Neural cell (in vitro differentiated cells): ENCODE results near the gene TNS2. TPM values are rescaled to one million over a fixed set of nuclear protein-coding genes. Genes with fewer than 3 reads are reported as not detected.

Experiments used
- H2AFZ ChIP-seq: fragments of 200-600, 300-800 bp; sonication (generic), shearing (Covaris generic); 2 replicates; pipeline ENCODE4 v1.6.0; 2014; ENCODE audit warnings: low read depth, mild to moderate bottlenecking, antibody characterized with exemption, low read length, moderate library complexity
- H3F3A ChIP-seq: fragments of 200-600 bp; shearing (Covaris generic); 2 replicates; pipeline ENCODE4 v1.6.1; 2016; ENCODE audit warnings: mild to moderate bottlenecking, moderate library complexity, mixed read lengths, antibody characterized with exemption, low read length; ENCODE audit not compliant: insufficient read depth, poor library complexity, severe bottlenecking
- H3K27ac ChIP-seq: fragments of 200-600, 300-800 bp; sonication (generic), shearing (Covaris generic); 2 replicates; pipeline ENCODE4 v1.5.1; 2014; ENCODE audit warnings: mild to moderate bottlenecking, low read length, moderate library complexity
- H3K27me3 ChIP-seq: fragments of 300-800, 200-600 bp; sonication (generic), shearing (Covaris generic); 2 replicates; pipeline ENCODE4 v1.6.0; 2014; ENCODE audit warnings: mild to moderate bottlenecking, low read depth, low read length, moderate library complexity; ENCODE audit not compliant: insufficient read depth
- H3K36me3 ChIP-seq: fragments of 300-800, 200-600 bp; sonication (generic), shearing (Covaris generic); 2 replicates; pipeline ENCODE4 v1.5.1; 2014; ENCODE audit warnings: mild to moderate bottlenecking, antibody characterized with exemption, low read length, moderate library complexity; ENCODE audit not compliant: insufficient read depth
- H3K4me2 ChIP-seq: fragments of 300-800, 200-600 bp; sonication (generic), shearing (Covaris generic); 2 replicates; pipeline ENCODE4 v1.6.0; 2014; ENCODE audit warnings: mild to moderate bottlenecking, low read length
- H3K4me3 ChIP-seq: fragments of 300-800, 200-600 bp; sonication (generic), shearing (Covaris generic); 2 replicates; pipeline ENCODE4 v1.5.1; 2014; ENCODE audit warnings: mild to moderate bottlenecking, low read length, moderate library complexity
- H3K79me2 ChIP-seq: fragments of 200-600 bp; shearing (Covaris generic); replicated peaks from 2 replicates; pipeline ENCODE4 v1.6.0; 2014; ENCODE audit warnings: mild to moderate bottlenecking, low read length, moderate library complexity; ENCODE audit not compliant: insufficient read depth
- H3K9ac ChIP-seq: fragments of 300-800, 200-600 bp; sonication (generic), shearing (Covaris generic); 2 replicates; pipeline ENCODE4 v1.6.1; 2016; ENCODE audit warnings: mild to moderate bottlenecking, low read length, mixed read lengths
- H3K9me2 ChIP-seq: fragments of 200-600 bp; shearing (Covaris generic); 2 replicates; pipeline ENCODE4 v1.6.1; 2016; ENCODE audit warnings: mild to moderate bottlenecking, low read length, mixed read lengths; ENCODE audit not compliant: insufficient read depth
- H3K9me3 ChIP-seq: fragments of 200-600, 300-800 bp; sonication (generic), shearing (Covaris generic); 2 replicates; pipeline ENCODE4 v1.6.1; 2016; ENCODE audit warnings: mild to moderate bottlenecking, mixed run types, low read length, moderate library complexity, mixed read lengths
- H4K20me1 ChIP-seq: fragments of 200-600 bp; shearing (Covaris generic); 2 replicates; pipeline ENCODE4 v1.6.1; 2016; ENCODE audit warnings: mild to moderate bottlenecking, mixed run types; ENCODE audit not compliant: insufficient read depth
- CTCF ChIP-seq: fragments of 450-650 bp; IDR thresholded peaks from 2 replicates; pipeline ENCODE4 v1.5.1; 2014; ENCODE audit warnings: antibody characterized with exemption, mild to moderate bottlenecking, moderate library complexity; ENCODE audit not compliant: poor library complexity, severe bottlenecking
- EP300 ChIP-seq: fragments of 450-650 bp; conservative IDR thresholded peaks from 2 replicates; pipeline ENCODE4 v1.6.1; 2014; ENCODE audit warnings: antibody characterized with exemption, mild to moderate bottlenecking, moderate library complexity; ENCODE audit not compliant: poor library complexity, severe bottlenecking
- EZH2 ChIP-seq: fragments of 200-600, 300-800 bp; shearing (Covaris generic), sonication (generic); IDR thresholded peaks from 2 replicates; pipeline ENCODE4 v1.6.1; 2014; ENCODE audit warnings: antibody characterized with exemption, low read length, borderline replicate concordance, mild to moderate bottlenecking; ENCODE audit not compliant: insufficient read depth, poor library complexity, severe bottlenecking
- MXI1 ChIP-seq: fragments of 450-650 bp; conservative IDR thresholded peaks from 2 replicates; pipeline ENCODE4 v1.6.1; 2014; ENCODE audit warnings: antibody characterized with exemption, mild to moderate bottlenecking; ENCODE audit not compliant: poor library complexity, severe bottlenecking
- POLR2AphosphoS5 ChIP-seq: IDR thresholded peaks from 2 replicates; pipeline ENCODE4 v1.6.1; 2012
- RAD21 ChIP-seq: fragments of 450-650 bp; conservative IDR thresholded peaks from 2 replicates; pipeline ENCODE4 v1.6.1; 2014; ENCODE audit warnings: antibody characterized with exemption, mild to moderate bottlenecking, moderate library complexity
- REST ChIP-seq: IDR thresholded peaks from 2 replicates; pipeline ENCODE4 v1.6.1; 2012; ENCODE audit warnings: borderline replicate concordance
- SMC3 ChIP-seq: fragments of 450-650 bp; conservative IDR thresholded peaks from 2 replicates; pipeline ENCODE4 v1.6.1; 2014; ENCODE audit warnings: antibody characterized with exemption, mild to moderate bottlenecking, moderate library complexity; ENCODE audit not compliant: poor library complexity
- TAF1 ChIP-seq: IDR thresholded peaks from 2 replicates; pipeline ENCODE4 v1.6.1; 2012; ENCODE audit warnings: low read depth
- polyA plus RNA-seq: library from polyadenylated mRNA; depleted of rRNA; stranded (reverse); fragments of >200 nt; gene quantifications from 2 replicates; pipeline ENCODE4 v1.2.3, GENCODE V29; 2014

TNS2 gene
- polyA plus RNA-seq, 1 donor from 2014 or later = 4.2 TPM

DNA sequence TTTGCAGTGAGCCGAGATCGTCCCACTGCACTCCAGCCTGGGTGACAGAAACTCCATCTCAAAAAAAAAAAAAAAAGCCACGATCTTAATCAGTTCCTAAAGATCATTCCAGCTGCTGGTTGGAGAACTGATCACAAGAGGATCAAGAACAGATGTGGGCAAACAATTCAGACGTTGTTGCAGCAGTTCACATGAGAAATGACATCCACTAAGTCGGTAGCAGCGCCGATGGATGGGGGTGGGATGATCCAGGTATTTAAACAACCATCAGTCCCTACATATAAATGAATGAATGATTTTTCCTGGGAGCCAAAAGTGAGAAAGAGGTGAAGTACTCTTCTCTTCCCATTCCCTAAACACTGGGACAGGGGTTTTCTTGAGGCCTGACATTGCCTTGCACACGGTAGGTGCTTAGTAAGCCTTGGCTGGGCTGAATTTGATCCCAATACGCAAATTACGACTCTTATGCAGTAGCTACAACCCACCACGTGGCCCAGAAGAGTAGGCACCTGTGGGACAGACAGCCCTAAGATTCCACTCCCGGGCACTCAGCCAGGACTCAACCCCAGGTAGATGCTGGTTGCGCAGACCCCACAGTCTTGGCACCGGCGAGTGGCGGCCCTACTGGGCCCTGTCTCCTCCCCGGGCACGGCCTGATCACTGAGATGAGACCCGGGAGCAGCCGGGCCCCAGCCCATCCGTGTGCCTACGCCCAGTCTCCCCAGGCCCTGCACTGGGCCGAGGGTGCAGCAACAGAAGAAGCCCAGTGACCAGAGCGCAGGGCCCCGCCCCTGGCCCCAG is 28.8 kb downstream of the TNS2 start:
- Histone ChIP-seq H3K27ac (peak overlapping the region; percentile 89), H3K4me3 (peak overlapping the region; percentile 78), H3K9ac (peak overlapping the region; percentile 90), H3K27me3 (no peaks in the 10 kb centered on the region), H3K9me3 (no peaks in the 10 kb centered on the region), H3F3A (peaks cover 4% of the 10 kb centered on the region), H3K36me3 (peaks cover 5% of the 10 kb centered on the region), H3K9me2 (no peaks in the 10 kb centered on the region), H4K20me1 (no peaks in the 10 kb centered on the region), H2AFZ (peak overlapping the region; percentile 27), H3K4me2 (peak overlapping the region; percentile 84), H3K79me2 (peaks cover 12% of the 10 kb centered on the region)
- no peak for TF ChIP-seq CTCF
- no peak for TF ChIP-seq POLR2AphosphoS5
- TF ChIP-seq TAF1 = no peak
- TF ChIP-seq REST = no peak
- no peak for TF ChIP-seq EZH2
- no peak for TF ChIP-seq SMC3
- TF ChIP-seq EP300 = no peak
- TF ChIP-seq MXI1 = peak; percentile 62
- TF ChIP-seq RAD21 = no peak

DNA sequence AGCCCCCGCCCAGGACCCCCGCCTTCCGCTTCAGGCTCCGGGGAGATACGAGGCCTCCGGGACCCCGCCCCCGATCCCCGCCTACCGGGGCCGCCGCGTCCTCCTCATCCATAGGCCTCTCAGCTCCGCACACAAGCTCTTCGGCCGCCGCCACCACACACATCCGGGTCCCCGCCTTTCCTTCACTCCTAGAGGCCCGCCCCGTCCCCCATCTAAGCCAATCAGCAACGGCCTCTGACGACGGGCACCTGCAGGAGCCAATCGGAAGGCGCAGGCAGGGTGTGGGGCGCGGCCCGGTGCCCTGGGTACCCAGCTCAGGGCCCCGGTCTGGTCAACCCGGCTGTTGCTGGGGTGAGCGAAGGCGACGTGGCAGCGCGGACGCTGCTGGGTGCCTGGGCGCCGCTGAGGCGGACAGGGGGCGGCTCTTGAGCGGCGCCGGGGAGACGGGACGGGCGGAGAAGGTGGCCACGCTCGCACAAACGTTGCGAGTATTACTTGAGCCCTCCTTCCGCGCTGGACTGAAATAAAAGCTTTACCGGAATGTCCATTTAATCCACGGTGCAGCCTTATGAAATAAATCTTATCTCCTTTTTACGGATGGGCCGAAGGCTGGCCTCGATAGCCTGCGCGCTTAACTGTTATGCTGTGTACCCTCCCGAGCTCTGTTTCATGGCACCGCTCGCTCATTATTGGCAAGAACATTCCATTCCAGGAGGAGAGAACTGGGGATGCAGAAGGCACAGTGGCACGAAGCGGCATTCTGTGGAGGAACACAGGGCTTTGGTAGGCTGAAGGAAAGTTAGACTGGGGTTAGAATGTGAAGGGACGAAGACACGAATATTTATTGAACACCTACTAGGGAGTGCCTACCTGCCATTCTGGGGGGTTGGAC is 29.6 kb downstream of the TNS2 start, which contains the start of gene SPRYD3:
Gene SPRYD3 (minus strand): TSS at position 165 of the 892 bp plus-strand sequence. CDS start 57 bp downstream, at position 108.
- peak within 1 kb of the TSS; percentile 89 for H3K27ac ChIP-seq
- no peaks in the 10 kb centered on the region for H3K27me3 ChIP-seq
- H3K4me3 ChIP-seq = peak within 1 kb of the TSS; percentile 78
- no peaks in the 10 kb centered on the region for H3K36me3 ChIP-seq
- H3K79me2 ChIP-seq = peaks cover 12% of the 10 kb centered on the region
- no peaks in the 10 kb centered on the region for H3K9me3 ChIP-seq
- H3K9me2 ChIP-seq = no peaks in the 10 kb centered on the region
- H3K4me2 ChIP-seq = peak within 1 kb of the TSS; percentile 84
- TF ChIP-seq EZH2 (no peak), TAF1 (peak; percentile 61), SMC3 (peak; percentile 37), CTCF (peak; percentile 15), REST (peak; percentile 62), EP300 (no peak), MXI1 (peak; percentile 42), POLR2AphosphoS5 (peak; percentile 89), RAD21 (no peak)
- peaks cover 4% of the 10 kb centered on the region for H3F3A ChIP-seq
- no peaks in the 10 kb centered on the region for H4K20me1 ChIP-seq
- peak within 1 kb of the TSS; percentile 99 for H2AFZ ChIP-seq
- H3K9ac ChIP-seq = peak within 1 kb of the TSS; percentile 90
